Type B pancreatic cell (in vitro differentiated cells): Measurements from ENCODE around the gene ADARB1. TPM values are rescaled to one million over a fixed set of nuclear protein-coding genes. Genes with fewer than 3 reads are reported as not detected.
A peak's percentile ranks its signal among the peaks of the same experiment; 100 is the strongest.

ENCODE experiments used
- DNase-seq: peaks from one replicate; pipeline ENCODE4 v3.0.0; 2021; ENCODE audit warnings: mixed read lengths; ENCODE audit not compliant: unreplicated experiment; ENCODE audit errors: extremely low spot score
- H3K27ac Mint-ChIP-seq: 2 replicates; pipeline ENCODE4 v1.8.0; 2021; ENCODE audit warnings: mild to moderate bottlenecking, mixed read lengths
- H3K27me3 Mint-ChIP-seq: 2 replicates; pipeline ENCODE4 v1.8.0; 2021; ENCODE audit warnings: mixed read lengths
- H3K36me3 Mint-ChIP-seq: 2 replicates; pipeline ENCODE4 v1.8.0; 2021; ENCODE audit warnings: mixed read lengths
- H3K4me1 Mint-ChIP-seq: one replicate; pipeline ENCODE4 v1.8.0; 2021; ENCODE audit warnings: mixed read lengths; ENCODE audit not compliant: unreplicated experiment
- H3K4me3 Mint-ChIP-seq: 2 replicates; pipeline ENCODE4 v1.8.0; 2021; ENCODE audit warnings: mild to moderate bottlenecking, mixed read lengths
- H3K9me3 Mint-ChIP-seq: 2 replicates; pipeline ENCODE4 v1.8.0; 2021; ENCODE audit warnings: mixed read lengths
- CTCF ChIP-seq: fragments of 200-600 bp; sonication (generic); conservative IDR thresholded peaks from 2 replicates; pipeline ENCODE4 v1.5.0; 2021; ENCODE audit warnings: antibody characterized with exemption, mild to moderate bottlenecking
- total RNA-seq: library from RNA; stranded (reverse); gene quantifications from 2 replicates; pipeline ENCODE4 v1.2.1, GENCODE V29; 2021; ENCODE audit warnings: low replicate concordance

Gene ADARB1
- total RNA-seq, 1 donor from 2014 or later: 20.7 TPM

DNA sequence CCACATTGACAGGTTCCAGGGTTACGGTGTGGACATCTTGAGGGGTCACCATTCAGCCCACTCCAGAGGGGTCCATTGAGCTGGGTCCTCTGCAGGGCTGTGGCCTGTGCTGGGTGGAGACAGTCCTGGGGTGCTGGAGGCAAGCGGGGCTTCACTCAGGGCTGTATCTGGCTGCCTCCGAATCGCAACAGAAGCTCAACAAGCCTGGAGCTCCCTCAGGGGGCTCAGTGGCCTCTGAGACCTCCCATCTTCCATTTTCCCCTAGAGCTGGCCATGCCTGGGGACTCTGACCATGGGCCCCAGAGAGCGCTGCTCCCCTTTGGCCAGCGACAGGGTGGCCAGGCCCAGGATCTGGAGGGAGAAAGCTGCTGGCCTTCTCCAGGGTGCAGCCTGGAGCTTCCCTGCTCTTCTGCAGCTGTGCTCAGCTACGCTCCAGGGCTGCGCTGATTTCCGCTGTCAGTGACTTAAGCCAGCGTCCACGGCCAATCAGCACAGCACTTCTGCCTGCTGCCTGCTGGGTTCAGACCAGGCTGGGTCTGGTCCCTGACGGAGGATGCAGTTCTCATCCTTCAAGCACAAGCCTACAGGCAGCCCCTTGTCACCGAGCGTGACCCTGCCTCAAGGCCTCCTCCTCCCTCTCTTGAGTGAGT is 45.0 kb upstream of the ADARB1 start:
- H3K27ac Mint-ChIP-seq: no peak overlapping the region
- H3K9me3 Mint-ChIP-seq: peaks cover 4% of the 10 kb centered on the region
- no peaks in the 10 kb centered on the region for H3K36me3 Mint-ChIP-seq
- DNase-seq: peak; percentile 70
- H3K4me3 Mint-ChIP-seq: no peak overlapping the region
- no peak for TF ChIP-seq CTCF
- peaks cover 38% of the 10 kb centered on the region for H3K4me1 Mint-ChIP-seq
- H3K27me3 Mint-ChIP-seq: peaks cover 16% of the 10 kb centered on the region

DNA sequence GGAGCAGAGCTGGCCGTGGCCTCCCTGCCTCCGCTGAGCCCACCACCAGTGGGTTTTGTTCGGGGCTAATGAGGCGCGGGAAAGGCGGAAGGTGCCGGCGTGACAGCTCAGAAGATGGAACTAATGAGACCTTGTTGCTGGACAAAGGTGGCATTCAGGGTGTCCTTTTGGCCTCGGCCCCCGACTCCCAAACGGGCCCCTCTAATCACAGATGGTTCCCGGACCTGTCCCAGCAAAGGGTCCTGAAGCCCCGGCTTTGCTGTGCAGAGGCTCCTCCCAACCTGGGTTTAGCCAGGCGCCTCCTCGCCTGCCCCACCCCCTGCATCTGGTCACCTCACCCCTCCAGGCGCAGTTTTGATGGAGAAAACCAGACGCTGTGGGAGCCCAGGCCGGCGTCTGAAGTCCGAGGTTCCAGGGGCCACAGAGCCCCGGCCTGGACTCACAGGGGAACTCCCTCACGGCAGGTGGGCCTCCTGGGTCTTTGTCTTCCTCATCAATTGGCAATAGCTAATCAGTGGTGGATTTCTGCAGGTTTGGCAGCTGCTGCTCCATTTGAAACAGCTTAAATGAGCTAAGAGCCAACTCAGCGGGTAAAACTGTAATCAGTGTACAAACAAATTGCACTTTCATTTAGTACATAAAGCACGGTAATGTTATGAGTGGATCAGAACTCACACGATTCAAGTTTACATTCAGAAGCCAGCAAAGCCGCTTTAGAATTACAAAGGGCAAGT is 44.3 kb upstream of the ADARB1 start:
- TF ChIP-seq CTCF: no peak
- no peaks in the 10 kb centered on the region for H3K36me3 Mint-ChIP-seq
- H3K4me1 Mint-ChIP-seq: peaks cover 38% of the 10 kb centered on the region
- H3K27ac Mint-ChIP-seq: no peak overlapping the region
- peak overlapping the region; percentile 34 for H3K4me3 Mint-ChIP-seq
- H3K27me3 Mint-ChIP-seq: peaks cover 16% of the 10 kb centered on the region
- DNase-seq: no peak
- H3K9me3 Mint-ChIP-seq: peaks cover 1% of the 10 kb centered on the region

DNA sequence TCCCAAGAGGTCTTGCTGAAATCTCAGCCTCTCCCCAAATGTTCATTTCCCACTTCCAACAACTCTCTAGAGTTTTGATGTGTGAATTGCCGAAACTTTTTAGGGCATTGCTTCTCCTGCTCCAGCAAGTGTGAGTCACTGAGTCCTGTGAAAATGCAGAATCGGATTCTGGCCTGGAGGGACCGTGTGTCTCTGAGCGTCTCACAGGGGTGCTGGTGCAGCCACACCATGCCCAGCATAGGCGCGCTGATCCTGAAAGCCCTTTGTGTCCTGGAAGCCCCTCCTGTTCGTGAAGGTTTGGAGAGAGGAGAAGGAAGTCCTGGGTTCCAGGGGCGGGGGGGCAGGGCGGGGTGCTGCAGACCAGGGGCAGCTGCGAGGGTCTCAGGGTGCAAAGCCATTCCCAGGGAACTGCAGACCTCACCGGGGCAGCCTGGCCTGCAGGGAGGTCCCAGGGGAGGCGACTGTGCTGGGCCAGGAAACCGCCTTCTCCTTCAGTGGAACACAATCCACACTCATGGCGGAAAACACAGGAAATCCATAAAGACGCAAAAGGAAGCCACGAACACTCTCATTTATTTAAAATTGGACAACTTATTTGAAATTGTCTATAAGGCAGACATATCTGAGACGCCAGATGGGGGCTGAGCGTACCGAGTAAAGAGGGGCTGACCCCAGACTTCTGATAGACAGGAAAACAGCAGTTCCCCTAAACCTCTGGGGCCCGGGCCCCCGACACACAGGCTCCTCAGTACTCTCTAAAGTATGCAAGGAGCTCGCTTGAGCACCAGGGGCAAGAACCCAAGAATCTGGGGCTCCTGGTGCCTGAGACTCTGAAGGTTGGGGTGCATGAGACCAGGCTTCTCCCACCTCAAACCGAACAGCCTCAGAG is 43.5 kb upstream of the ADARB1 start:
- Mint-ChIP-seq H3K4me1 (peaks cover 38% of the 10 kb centered on the region), H3K27me3 (peaks cover 16% of the 10 kb centered on the region), H3K4me3 (peak overlapping the region; percentile 34), H3K9me3 (no peaks in the 10 kb centered on the region), H3K36me3 (no peaks in the 10 kb centered on the region), H3K27ac (no peak overlapping the region)
- no peak for DNase-seq
- no peak for TF ChIP-seq CTCF

GRCh38 chr21:45031571-45032191 is 42.7 kb upstream of the ADARB1 start:
- peaks cover 36% of the 10 kb centered on the region for H3K4me1 Mint-ChIP-seq
- H3K27me3 Mint-ChIP-seq: peaks cover 16% of the 10 kb centered on the region
- TF ChIP-seq CTCF: no peak
- H3K4me3 Mint-ChIP-seq: no peak overlapping the region
- DNase-seq: no peak
- no peaks in the 10 kb centered on the region for H3K36me3 Mint-ChIP-seq
- peaks cover 2% of the 10 kb centered on the region for H3K9me3 Mint-ChIP-seq
- no peak overlapping the region for H3K27ac Mint-ChIP-seq

DNA sequence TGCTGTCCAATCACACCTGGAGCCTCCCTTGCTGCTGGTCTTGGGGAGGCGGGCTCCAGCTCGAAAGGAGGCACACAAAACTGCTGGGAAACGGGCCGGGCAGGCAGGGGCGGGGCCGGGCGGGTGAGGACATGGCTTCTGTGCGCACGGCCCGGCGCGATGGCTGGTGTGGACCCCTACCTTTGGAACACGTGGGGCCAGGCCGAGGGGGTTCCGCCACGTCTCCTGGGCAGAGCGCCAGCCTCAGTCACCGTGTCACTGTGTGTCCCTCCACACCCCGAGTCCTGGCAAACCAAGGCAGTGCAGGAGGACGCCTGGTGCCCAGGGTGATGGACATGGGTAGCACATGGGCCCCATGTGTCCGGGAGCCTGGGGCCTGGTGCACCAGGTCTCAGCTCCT is 42.0 kb upstream of the ADARB1 start:
- H3K4me3 Mint-ChIP-seq: no peak overlapping the region
- H3K27me3 Mint-ChIP-seq: peaks cover 17% of the 10 kb centered on the region
- DNase-seq: no peak
- H3K9me3 Mint-ChIP-seq: peaks cover 8% of the 10 kb centered on the region
- H3K4me1 Mint-ChIP-seq: peaks cover 31% of the 10 kb centered on the region
- no peaks in the 10 kb centered on the region for H3K36me3 Mint-ChIP-seq
- H3K27ac Mint-ChIP-seq: no peak overlapping the region
- no peak for TF ChIP-seq CTCF
